GM10266 (cell line): ENCODE measurements around the gene TRIP12.

ENCODE experiments used
- DNase-seq: peaks from one replicate; pipeline ENCODE4 v3.0.0; 2012; ENCODE audit errors: extremely low spot score
- CTCF ChIP-seq: IDR thresholded peaks from 2 replicates; pipeline ENCODE4 v1.5.1; 2012; ENCODE audit warnings: mild to moderate bottlenecking, low read depth; ENCODE audit not compliant: control insufficient read depth, insufficient read depth; ENCODE audit errors: missing control alignments

The TRIP12 gene

GRCh38 chr2:229740279-229740678 lies 181.5 kb downstream of the TRIP12 start:
- TF ChIP-seq CTCF: no peak

GRCh38 chr2:229738024-229738625 lies 183.7 kb downstream of the TRIP12 start:
- TF ChIP-seq CTCF: no peak
- no peak for DNase-seq

More at GRCh38 chr2:229740279-229740678, 181.5 kb downstream of the TRIP12 start:
- DNase-seq: no peak

- no peak for TF ChIP-seq CTCF
- no peak for DNase-seq
These were observed 187.4 kb downstream of the TRIP12 start for GRCh38 chr2:229734410-229734809.

- no peak for TF ChIP-seq CTCF
- DNase-seq: no peak
These were observed 188.1 kb downstream of the TRIP12 start for GRCh38 chr2:229733611-229734245.

GRCh38 chr2:229732897-229733296 lies 188.9 kb downstream of the TRIP12 start:
- no peak for DNase-seq
- no peak for TF ChIP-seq CTCF

- no peak for DNase-seq
- no peak for TF ChIP-seq CTCF
These were observed 189.9 kb downstream of the TRIP12 start for GRCh38 chr2:229731916-229732315.

GRCh38 chr2:229731363-229731762 lies 190.4 kb downstream of the TRIP12 start:
- DNase-seq: no peak
- no peak for TF ChIP-seq CTCF
